WTC11 (cell line): ENCODE data around the gene PHLDA2. TPM values are rescaled to one million over a fixed set of nuclear protein-coding genes. Genes with fewer than 3 reads are reported as not detected.

Experiments
- ATAC-seq: fragments of 200-7000 bp; cut with Tn5 transposase; 2 replicates; pipeline ENCODE4 v1.10.0; 2021; ENCODE audit warnings: mild to moderate bottlenecking, moderate library complexity
- CTCF ChIA-PET: fragments of 300-600 bp; sonication (Branson Sonifier 250); formaldehyde crosslinking; loops from one replicate; lab custom pipeline; 2021; ENCODE audit warnings: antibody characterized with exemption; lab: Charles Lee
- POLR2A ChIA-PET: fragments of 350-600 bp; sonication (Branson Sonifier 250); formaldehyde crosslinking; loops from one replicate; lab custom pipeline; 2021; ENCODE audit warnings: antibody characterized with exemption; lab: Charles Lee
- DNase-seq: peaks from one replicate; pipeline ENCODE4 v3.0.0; 2021; ENCODE audit warnings: low spot score
- H3K27ac Mint-ChIP-seq: 2 replicates; pipeline ENCODE4 v1.8.0; 2021; ENCODE audit warnings: mixed read lengths
- H3K27me3 Mint-ChIP-seq: 2 replicates; pipeline ENCODE4 v1.8.0; 2021; ENCODE audit warnings: low read depth, mild to moderate bottlenecking, moderate library complexity, mixed read lengths
- H3K36me3 Mint-ChIP-seq: 2 replicates; pipeline ENCODE4 v1.8.0; 2021; ENCODE audit warnings: mixed read lengths
- H3K4me1 Mint-ChIP-seq: 2 replicates; pipeline ENCODE4 v1.8.0; 2022; ENCODE audit warnings: mixed read lengths
- H3K4me3 Mint-ChIP-seq: 2 replicates; pipeline ENCODE4 v1.8.0; 2021; ENCODE audit warnings: mild to moderate bottlenecking, moderate library complexity, mixed read lengths
- H3K9me3 Mint-ChIP-seq: 2 replicates; pipeline ENCODE4 v1.8.0; 2021; ENCODE audit warnings: mixed read lengths
- CREB1 ChIP-seq: sonication (generic); formaldehyde crosslinking; IDR thresholded peaks from 2 replicates; pipeline ENCODE4 v1.8.0; 2023; ENCODE audit warnings: mild to moderate bottlenecking, missing genetic modification reagents
- FOXK1 ChIP-seq: sonication (generic); formaldehyde crosslinking; IDR thresholded peaks from 2 replicates; pipeline ENCODE4 v1.8.0; 2022; ENCODE audit warnings: mild to moderate bottlenecking, moderate library complexity, missing genetic modification reagents
- GABPB1 ChIP-seq: sonication (generic); formaldehyde crosslinking; IDR thresholded peaks from 2 replicates; pipeline ENCODE4 v1.8.1; 2023; ENCODE audit warnings: mild to moderate bottlenecking, missing genetic modification reagents
- HMGA2 ChIP-seq: fragments of 250-450 bp; sonication (Bioruptor Pico); IDR thresholded peaks from 2 replicates; pipeline ENCODE4 v1.4.0; 2021; ENCODE audit warnings: mild to moderate bottlenecking, moderate library complexity
- HMGXB4 ChIP-seq: sonication (generic); formaldehyde crosslinking; IDR thresholded peaks from 2 replicates; pipeline ENCODE4 v1.8.1; 2023; ENCODE audit warnings: mild to moderate bottlenecking, moderate library complexity, missing genetic modification reagents
- NFATC4 ChIP-seq: fragments of 250-450 bp; sonication (Bioruptor Pico); IDR thresholded peaks from 2 replicates; pipeline ENCODE4 v1.9.0; 2021; ENCODE audit warnings: mild to moderate bottlenecking
- NFE2L1 ChIP-seq: sonication (generic); formaldehyde crosslinking; IDR thresholded peaks from 2 replicates; pipeline ENCODE4 v1.8.1; 2023; ENCODE audit warnings: missing genetic modification reagents
- NR3C1 ChIP-seq: sonication (generic); formaldehyde crosslinking; conservative IDR thresholded peaks from 2 replicates; pipeline ENCODE4 v1.8.1; 2023; ENCODE audit warnings: low read depth, mild to moderate bottlenecking, missing genetic modification reagents
- RORB ChIP-seq: fragments of 250-450 bp; sonication (Bioruptor Pico); IDR thresholded peaks from 2 replicates; pipeline ENCODE4 v1.9.0; 2021; ENCODE audit warnings: mild to moderate bottlenecking
- SOX15 ChIP-seq: fragments of 250-450 bp; sonication (Bioruptor Pico); IDR thresholded peaks from 2 replicates; pipeline ENCODE4 v1.9.0; 2021; ENCODE audit warnings: mild to moderate bottlenecking
- ZNF138 ChIP-seq: sonication (generic); formaldehyde crosslinking; conservative IDR thresholded peaks from 2 replicates; pipeline ENCODE4 v1.8.1; 2022; ENCODE audit warnings: mild to moderate bottlenecking, moderate library complexity, missing genetic modification reagents
- total RNA-seq: library from RNA; stranded (reverse); gene quantifications from 3 replicates; pipeline ENCODE4 v1.2.3, GENCODE V29; 2021
- TF ChIP-seq, protein P1 (sequence below): sonication (generic); formaldehyde crosslinking; IDR thresholded peaks from 2 replicates; pipeline ENCODE4 v1.8.1; 2023; ENCODE audit warnings: mild to moderate bottlenecking, missing genetic modification reagents
- TF ChIP-seq, protein P2 (sequence below): sonication (generic); formaldehyde crosslinking; IDR thresholded peaks from 2 replicates; pipeline ENCODE4 v1.8.1; 2022; ENCODE audit warnings: low read depth, mild to moderate bottlenecking, moderate library complexity, missing genetic modification reagents, borderline replicate concordance
- TF ChIP-seq, protein P3 (sequence below): sonication (generic); formaldehyde crosslinking; IDR thresholded peaks from 2 replicates; pipeline ENCODE4 v1.8.0; 2023; ENCODE audit warnings: missing genetic modification reagents, mild to moderate bottlenecking, borderline replicate concordance

The PHLDA2 gene
- total RNA-seq, 1 experiment from 2014 or later: 9.6 TPM

DNA sequence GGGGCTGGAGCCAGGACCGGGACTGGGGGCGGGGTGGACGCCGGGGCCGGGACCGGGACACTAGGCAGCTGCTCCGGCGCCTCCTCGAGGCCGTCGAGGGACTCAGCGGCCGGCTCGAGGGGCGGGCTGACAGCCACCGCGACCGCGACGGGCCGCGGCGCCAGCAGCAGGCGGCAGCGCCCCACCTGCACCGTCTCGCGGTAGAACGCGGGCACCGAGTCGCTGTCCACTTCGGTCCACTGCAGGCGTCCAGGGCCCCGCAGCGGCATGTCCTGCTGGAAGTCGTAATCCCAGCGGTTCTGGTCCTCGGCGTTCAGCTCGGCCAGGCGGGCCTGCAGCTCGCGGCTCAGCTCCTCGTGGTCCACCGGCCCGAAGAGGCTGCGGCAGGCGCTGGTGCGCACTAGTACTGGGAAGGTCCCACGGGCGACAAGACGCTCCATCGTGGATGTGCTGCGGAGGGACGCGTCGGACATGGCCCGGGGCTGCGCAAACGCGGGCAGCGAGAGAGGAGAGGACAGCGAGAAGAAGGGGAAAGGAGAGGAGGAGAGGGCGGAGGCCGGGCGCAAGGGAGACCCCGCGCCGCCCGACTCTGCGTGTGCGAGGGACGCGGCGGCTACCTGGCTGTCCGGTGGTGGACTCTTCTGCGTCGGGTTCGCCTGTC, 44.1 kb downstream of the PHLDA2 start (continued):
- TF ChIP-seq FOXK1 (CRISPR knock-in tag): peak; percentile 65
- peak; percentile 69; the same call in 1 of the 2 replicates for TF ChIP-seq NFE2L1 (CRISPR knock-in tag)
- TF ChIP-seq, protein P1, sequence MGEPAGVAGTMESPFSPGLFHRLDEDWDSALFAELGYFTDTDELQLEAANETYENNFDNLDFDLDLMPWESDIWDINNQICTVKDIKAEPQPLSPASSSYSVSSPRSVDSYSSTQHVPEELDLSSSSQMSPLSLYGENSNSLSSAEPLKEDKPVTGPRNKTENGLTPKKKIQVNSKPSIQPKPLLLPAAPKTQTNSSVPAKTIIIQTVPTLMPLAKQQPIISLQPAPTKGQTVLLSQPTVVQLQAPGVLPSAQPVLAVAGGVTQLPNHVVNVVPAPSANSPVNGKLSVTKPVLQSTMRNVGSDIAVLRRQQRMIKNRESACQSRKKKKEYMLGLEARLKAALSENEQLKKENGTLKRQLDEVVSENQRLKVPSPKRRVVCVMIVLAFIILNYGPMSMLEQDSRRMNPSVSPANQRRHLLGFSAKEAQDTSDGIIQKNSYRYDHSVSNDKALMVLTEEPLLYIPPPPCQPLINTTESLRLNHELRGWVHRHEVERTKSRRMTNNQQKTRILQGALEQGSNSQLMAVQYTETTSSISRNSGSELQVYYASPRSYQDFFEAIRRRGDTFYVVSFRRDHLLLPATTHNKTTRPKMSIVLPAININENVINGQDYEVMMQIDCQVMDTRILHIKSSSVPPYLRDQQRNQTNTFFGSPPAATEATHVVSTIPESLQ (CRISPR knock-in tag): no peak
- 0 out of 2 replicates have a peak, but pooled peaks have one; percentile 50 for TF ChIP-seq NR3C1 (CRISPR knock-in tag)
- TF ChIP-seq, protein P2, sequence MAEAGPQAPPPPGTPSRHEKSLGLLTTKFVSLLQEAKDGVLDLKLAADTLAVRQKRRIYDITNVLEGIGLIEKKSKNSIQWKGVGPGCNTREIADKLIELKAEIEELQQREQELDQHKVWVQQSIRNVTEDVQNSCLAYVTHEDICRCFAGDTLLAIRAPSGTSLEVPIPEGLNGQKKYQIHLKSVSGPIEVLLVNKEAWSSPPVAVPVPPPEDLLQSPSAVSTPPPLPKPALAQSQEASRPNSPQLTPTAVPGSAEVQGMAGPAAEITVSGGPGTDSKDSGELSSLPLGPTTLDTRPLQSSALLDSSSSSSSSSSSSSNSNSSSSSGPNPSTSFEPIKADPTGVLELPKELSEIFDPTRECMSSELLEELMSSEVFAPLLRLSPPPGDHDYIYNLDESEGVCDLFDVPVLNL (CRISPR knock-in tag): 0 out of 2 replicates have a peak, but pooled peaks have one; percentile 25
- no peak for TF ChIP-seq CREB1 (CRISPR knock-in tag)
- peak; percentile 84; the same call in 1 of the 2 replicates for TF ChIP-seq ZNF138 (CRISPR knock-in tag)
- TF ChIP-seq, protein P3, sequence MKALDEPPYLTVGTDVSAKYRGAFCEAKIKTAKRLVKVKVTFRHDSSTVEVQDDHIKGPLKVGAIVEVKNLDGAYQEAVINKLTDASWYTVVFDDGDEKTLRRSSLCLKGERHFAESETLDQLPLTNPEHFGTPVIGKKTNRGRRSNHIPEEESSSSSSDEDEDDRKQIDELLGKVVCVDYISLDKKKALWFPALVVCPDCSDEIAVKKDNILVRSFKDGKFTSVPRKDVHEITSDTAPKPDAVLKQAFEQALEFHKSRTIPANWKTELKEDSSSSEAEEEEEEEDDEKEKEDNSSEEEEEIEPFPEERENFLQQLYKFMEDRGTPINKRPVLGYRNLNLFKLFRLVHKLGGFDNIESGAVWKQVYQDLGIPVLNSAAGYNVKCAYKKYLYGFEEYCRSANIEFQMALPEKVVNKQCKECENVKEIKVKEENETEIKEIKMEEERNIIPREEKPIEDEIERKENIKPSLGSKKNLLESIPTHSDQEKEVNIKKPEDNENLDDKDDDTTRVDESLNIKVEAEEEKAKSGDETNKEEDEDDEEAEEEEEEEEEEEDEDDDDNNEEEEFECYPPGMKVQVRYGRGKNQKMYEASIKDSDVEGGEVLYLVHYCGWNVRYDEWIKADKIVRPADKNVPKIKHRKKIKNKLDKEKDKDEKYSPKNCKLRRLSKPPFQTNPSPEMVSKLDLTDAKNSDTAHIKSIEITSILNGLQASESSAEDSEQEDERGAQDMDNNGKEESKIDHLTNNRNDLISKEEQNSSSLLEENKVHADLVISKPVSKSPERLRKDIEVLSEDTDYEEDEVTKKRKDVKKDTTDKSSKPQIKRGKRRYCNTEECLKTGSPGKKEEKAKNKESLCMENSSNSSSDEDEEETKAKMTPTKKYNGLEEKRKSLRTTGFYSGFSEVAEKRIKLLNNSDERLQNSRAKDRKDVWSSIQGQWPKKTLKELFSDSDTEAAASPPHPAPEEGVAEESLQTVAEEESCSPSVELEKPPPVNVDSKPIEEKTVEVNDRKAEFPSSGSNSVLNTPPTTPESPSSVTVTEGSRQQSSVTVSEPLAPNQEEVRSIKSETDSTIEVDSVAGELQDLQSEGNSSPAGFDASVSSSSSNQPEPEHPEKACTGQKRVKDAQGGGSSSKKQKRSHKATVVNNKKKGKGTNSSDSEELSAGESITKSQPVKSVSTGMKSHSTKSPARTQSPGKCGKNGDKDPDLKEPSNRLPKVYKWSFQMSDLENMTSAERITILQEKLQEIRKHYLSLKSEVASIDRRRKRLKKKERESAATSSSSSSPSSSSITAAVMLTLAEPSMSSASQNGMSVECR (CRISPR knock-in tag): peak; percentile 91
- TF ChIP-seq HMGXB4 (CRISPR knock-in tag): peak; percentile 92

DNA sequence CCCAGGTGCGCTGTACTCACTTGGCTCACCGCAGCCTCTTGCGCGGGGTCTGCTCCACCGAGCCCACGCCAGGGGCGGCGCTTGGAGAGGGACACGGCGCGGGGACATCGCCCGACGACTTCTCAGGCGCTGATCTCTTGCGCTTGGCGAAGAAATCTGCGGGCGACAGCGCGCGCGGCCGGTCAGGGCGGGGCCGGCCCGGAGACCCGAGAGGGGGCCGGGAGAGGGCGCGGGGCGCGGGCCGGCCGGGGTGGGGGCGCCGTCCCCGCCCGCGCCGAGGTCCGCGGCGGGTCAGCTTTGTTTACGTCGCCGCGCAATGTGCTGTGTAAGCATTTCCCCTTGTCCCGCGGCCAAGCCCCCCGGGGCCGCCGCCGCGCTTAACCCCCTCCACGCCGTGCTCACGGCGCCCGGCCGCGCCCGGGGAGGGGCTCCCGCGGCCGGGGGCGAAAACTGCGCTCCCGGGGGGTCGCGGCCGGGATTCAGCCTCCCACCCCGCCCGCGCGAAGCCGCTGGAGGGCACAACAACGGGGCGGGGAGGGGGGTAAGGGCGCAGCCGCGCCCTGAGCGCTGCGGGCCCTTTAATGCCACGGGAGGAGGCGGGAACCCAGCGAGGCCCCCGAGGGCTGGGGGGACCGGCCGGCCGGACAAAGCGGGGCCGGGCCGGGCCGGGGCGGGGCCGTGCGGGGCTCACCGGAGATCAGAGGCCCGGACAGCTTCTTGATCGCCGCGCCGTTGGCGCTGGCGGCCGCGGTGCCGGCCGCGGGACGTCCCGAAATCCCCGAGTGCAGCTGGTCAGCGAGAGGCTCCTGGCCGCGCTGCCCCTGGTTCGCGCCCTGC, 45.0 kb downstream of the PHLDA2 start:
- TF ChIP-seq, protein P3 (CRISPR knock-in tag): 0 out of 2 replicates have a peak, but pooled peaks have one; percentile 22
- TF ChIP-seq GABPB1 (CRISPR knock-in tag) (no peak), SOX15 (CRISPR knock-in tag) (no peak), FOXK1 (CRISPR knock-in tag) (0 out of 2 replicates have a peak, but pooled peaks have one; percentile 43), HMGA2 (CRISPR knock-in tag) (no peak), RORB (no peak), NFATC4 (CRISPR knock-in tag) (no peak)
- 0 out of 2 replicates have a peak, but pooled peaks cover 4% of the 10 kb centered on the region for H3K36me3 Mint-ChIP-seq
- no peak overlapping the region for H3K27ac Mint-ChIP-seq
- DNase-seq (no peak), ATAC-seq (no peak)
- H3K27me3 Mint-ChIP-seq: peaks cover 81% of the 10 kb centered on the region
- ChIA-PET POLR2A (interaction anchor here (1.0 to 2.2 kb wide), 2 partner anchors 191 to 351 kb away, joined by 3 to 9 read pairs; no protein-coding TSS in a partner anchor), CTCF (interaction anchor here (1.0 to 12.8 kb wide), 7 partner anchors 7 to 350 kb away, joined by 3 to 369 read pairs (median 6); no protein-coding TSS in a partner anchor)
- peak overlapping the region; percentile 58 for H3K4me3 Mint-ChIP-seq
- H3K9me3 Mint-ChIP-seq: no peaks in the 10 kb centered on the region
- H3K4me1 Mint-ChIP-seq: peaks cover 26% of the 10 kb centered on the region
